Keratinocyte (primary cell): ENCODE results near the gene ERGIC1. TPM values are rescaled to one million over a fixed set of nuclear protein-coding genes. Genes with fewer than 3 reads are reported as not detected.

Experiments used
- DNase-seq: peaks from one replicate; pipeline ENCODE4 v3.0.0-alpha.2; 2011; ENCODE audit warnings: low read depth, missing footprints, low spot score
- FAIRE-seq: peaks from 2 replicates; lab custom pipeline; 2011; peaks lifted over from hg19 to GRCh38; lab: Jason Lieb, UNC
- H2AFZ ChIP-seq: 2 replicates; pipeline ENCODE4 v1.6.0; 2012; ENCODE audit warnings: low read length, control low read depth, inconsistent platforms; ENCODE audit not compliant: control insufficient read depth
- H3K27ac ChIP-seq: 2 replicates; pipeline ENCODE4 v1.5.1; 2011; ENCODE audit warnings: low read length; ENCODE audit not compliant: control insufficient read depth, insufficient read depth
- H3K27me3 ChIP-seq: 3 replicates; pipeline ENCODE4 v1.6.0; 2011; ENCODE audit warnings: low read length; ENCODE audit not compliant: control insufficient read depth, insufficient read depth; ENCODE audit errors: extremely low read depth
- H3K36me3 ChIP-seq, 2 experiments: 2 replicates in 1 of 2; 3 replicates in 1 of 2; pipeline ENCODE4 v1.5.1; 2011; ENCODE audit warnings: low read length in 2 of 2, mild to moderate bottlenecking in 1 of 2; ENCODE audit not compliant: control insufficient read depth in 2 of 2, insufficient read depth in 2 of 2; ENCODE audit errors: extremely low read depth in 1 of 2
- H3K4me1 ChIP-seq: 3 replicates; pipeline ENCODE4 v1.5.1; 2011; ENCODE audit warnings: low read length; ENCODE audit not compliant: control insufficient read depth, insufficient read depth; ENCODE audit errors: extremely low read depth
- H3K4me2 ChIP-seq: 3 replicates; pipeline ENCODE4 v1.6.0; 2011; ENCODE audit warnings: low read depth, low read length; ENCODE audit not compliant: control insufficient read depth, insufficient read depth; ENCODE audit errors: extremely low read depth
- H3K4me3 ChIP-seq, 3 experiments: fragments of 200-600 bp in 1 of 3; sonication (generic) in 1 of 3; 2 replicates in 2 of 3; 3 replicates in 1 of 3; pipeline ENCODE4 v1.5.1; 2011 to 2016; ENCODE audit warnings: low read length in 3 of 3, mild to moderate bottlenecking in 3 of 3, control low read depth in 2 of 3, inconsistent platforms in 1 of 3, low read depth in 1 of 3, mixed read lengths in 1 of 3, mixed run types in 1 of 3, moderate library complexity in 1 of 3; ENCODE audit not compliant: control insufficient read depth in 2 of 3, insufficient read depth in 2 of 3; ENCODE audit errors: extremely low read depth in 1 of 3
- H3K79me2 ChIP-seq: 2 replicates; pipeline ENCODE4 v1.6.0; 2012; ENCODE audit warnings: low read length; ENCODE audit not compliant: control insufficient read depth, insufficient read depth
- H3K9ac ChIP-seq: 3 replicates; pipeline ENCODE4 v1.6.0; 2011; ENCODE audit warnings: low read length; ENCODE audit not compliant: control insufficient read depth, insufficient read depth; ENCODE audit errors: extremely low read depth
- H3K9me1 ChIP-seq: 3 replicates; pipeline ENCODE4 v1.6.0; 2011; ENCODE audit warnings: low read length; ENCODE audit not compliant: control insufficient read depth, insufficient read depth; ENCODE audit errors: extremely low read depth
- H3K9me3 ChIP-seq: 2 replicates; pipeline ENCODE4 v1.5.1; 2012; ENCODE audit warnings: low read depth, low read length; ENCODE audit not compliant: control insufficient read depth
- H4K20me1 ChIP-seq: 3 replicates; pipeline ENCODE4 v1.6.0; 2011; ENCODE audit warnings: low read length; ENCODE audit not compliant: control insufficient read depth, insufficient read depth; ENCODE audit errors: extremely low read depth
- EZH2 ChIP-seq: IDR thresholded peaks from one replicate; pipeline ENCODE4 v1.6.1; 2012; ENCODE audit warnings: inconsistent platforms, mild to moderate bottlenecking, low read length, moderate library complexity
- dilution Hi-C: fragments of 300-500 bp; cut with MboI; formaldehyde crosslinking; loops from one replicate; pipeline ENCODE4 v1.7.0; 2020; ENCODE audit warnings: low sequenced_read_pairs; ENCODE audit not compliant: extremely low pct_ligation_motif_present
- polyA plus RNA-seq, 5 experiments: library from polyadenylated mRNA; depleted of rRNA in 3 of 5; stranded (reverse) in 3 of 5; stranded (forward) in 1 of 5; unstranded in 1 of 5; fragments of >200 nt; gene quantifications; 1 replicate in 1 of 5; 2 replicates in 3 of 5; 3 replicates in 1 of 5; pipeline versions ENCODE4 v1.2.1 to v1.2.3, GENCODE V29; 2011 to 2012; ENCODE audit warnings: missing spikeins in 2 of 5, low read depth in 1 of 5, low replicate concordance in 1 of 5
- TF ChIP-seq, protein P1 (sequence below), 3 experiments: IDR thresholded peaks in 1 of 3; conservative IDR thresholded peaks in 1 of 3; optimal IDR thresholded peaks in 1 of 3; 2 replicates in 2 of 3; 3 replicates in 1 of 3; pipeline versions ENCODE3 to v1.5.1; 2011; ENCODE audit warnings: low read length in 3 of 3, mild to moderate bottlenecking in 3 of 3, moderate library complexity in 2 of 3, control low read depth in 1 of 3, inconsistent platforms in 1 of 3; ENCODE audit not compliant: insufficient read depth in 2 of 3; ENCODE audit errors: extremely low read depth in 1 of 3

Gene ERGIC1
- polyA plus RNA-seq, 1 donor (not counting 4 experiments of a cell fraction or from before 2014, with no cell fraction given), result 93.4 TPM

DNA sequence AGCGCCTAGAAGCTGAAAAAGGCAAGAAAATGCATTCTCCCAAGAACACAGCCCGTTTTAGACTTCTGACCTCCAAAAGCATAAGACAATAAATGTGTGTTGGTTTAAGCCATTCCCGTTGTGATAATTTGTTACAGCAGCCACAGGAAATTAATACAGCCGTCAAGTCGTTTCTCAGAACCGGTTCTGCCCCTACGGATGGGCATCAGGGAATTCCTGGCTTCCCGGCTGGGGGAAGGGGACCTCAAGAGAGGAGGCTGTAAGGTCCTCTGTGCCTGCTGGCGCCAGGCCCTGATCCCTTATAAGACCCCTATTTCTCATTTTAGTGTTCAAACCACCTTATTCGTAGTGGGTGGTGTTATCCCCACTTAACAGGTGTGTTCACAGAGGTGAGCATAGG is 74.6 kb downstream of the ERGIC1 start:
- TF ChIP-seq, protein P1, sequence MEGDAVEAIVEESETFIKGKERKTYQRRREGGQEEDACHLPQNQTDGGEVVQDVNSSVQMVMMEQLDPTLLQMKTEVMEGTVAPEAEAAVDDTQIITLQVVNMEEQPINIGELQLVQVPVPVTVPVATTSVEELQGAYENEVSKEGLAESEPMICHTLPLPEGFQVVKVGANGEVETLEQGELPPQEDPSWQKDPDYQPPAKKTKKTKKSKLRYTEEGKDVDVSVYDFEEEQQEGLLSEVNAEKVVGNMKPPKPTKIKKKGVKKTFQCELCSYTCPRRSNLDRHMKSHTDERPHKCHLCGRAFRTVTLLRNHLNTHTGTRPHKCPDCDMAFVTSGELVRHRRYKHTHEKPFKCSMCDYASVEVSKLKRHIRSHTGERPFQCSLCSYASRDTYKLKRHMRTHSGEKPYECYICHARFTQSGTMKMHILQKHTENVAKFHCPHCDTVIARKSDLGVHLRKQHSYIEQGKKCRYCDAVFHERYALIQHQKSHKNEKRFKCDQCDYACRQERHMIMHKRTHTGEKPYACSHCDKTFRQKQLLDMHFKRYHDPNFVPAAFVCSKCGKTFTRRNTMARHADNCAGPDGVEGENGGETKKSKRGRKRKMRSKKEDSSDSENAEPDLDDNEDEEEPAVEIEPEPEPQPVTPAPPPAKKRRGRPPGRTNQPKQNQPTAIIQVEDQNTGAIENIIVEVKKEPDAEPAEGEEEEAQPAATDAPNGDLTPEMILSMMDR (optimal IDR thresholded peaks at IDR 0.05 in 1 of 3, IDR thresholded peaks at IDR 0.05 in 1 of 3, conservative IDR thresholded peaks at IDR 0.05 in 1 of 3; ENCODE audit: extremely low read depth in 1 of 3, insufficient read depth in 2 of 3, low read length in 3 of 3), result no peak
- no peak for TF ChIP-seq EZH2
- Histone ChIP-seq H3K27me3 (no peaks in the 10 kb centered on the region), H3K27ac (no peak overlapping the region), H3K9ac (no peak overlapping the region), H3K36me3 (peaks cover 5 to 14% of the 10 kb centered on the region in 2 experiments), H3K4me1 (peaks cover 24% of the 10 kb centered on the region), H3K4me3 (no peak overlapping the region), H3K4me2 (no peak overlapping the region), H3K9me3 (no peaks in the 10 kb centered on the region), H3K79me2 (no peaks in the 10 kb centered on the region), H3K9me1 (no peaks in the 10 kb centered on the region), H2AFZ (no peak overlapping the region), H4K20me1 (no peaks in the 10 kb centered on the region)
- no peak for FAIRE-seq
- dilution Hi-C loops, result no loop called here
- DNase-seq, result no peak

DNA sequence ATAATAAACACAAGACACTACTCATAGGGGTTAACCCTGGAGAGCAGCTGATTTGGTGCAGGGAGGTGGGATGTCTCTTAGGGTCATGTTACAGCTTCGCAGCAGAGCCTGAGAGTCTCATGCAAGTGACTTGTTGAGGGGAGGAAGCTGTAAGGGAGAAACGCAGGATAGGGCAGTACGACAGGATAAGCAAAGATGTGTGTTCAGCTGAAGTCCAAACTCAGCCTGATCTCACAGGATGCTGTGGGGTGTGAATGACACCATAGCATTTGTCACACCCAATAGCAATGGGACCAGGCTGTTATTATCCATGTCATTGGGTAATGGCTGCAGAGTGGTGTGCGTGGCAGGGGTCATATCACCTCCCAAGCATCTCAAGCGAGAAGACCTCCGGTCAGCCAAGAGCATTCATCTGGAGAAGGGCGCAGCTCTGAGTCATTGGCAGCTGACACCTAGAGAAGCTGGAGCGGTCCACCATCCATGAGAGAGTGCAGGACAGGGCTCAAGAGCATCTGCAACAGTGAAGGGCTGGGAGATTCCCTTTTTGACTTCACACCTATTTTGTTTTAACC is 76.0 kb downstream of the ERGIC1 start:
- Histone ChIP-seq H4K20me1 (no peaks in the 10 kb centered on the region), H3K9me1 (no peaks in the 10 kb centered on the region), H3K9ac (no peak overlapping the region), H2AFZ (no peak overlapping the region), H3K27ac (no peak overlapping the region), H3K79me2 (no peaks in the 10 kb centered on the region), H3K9me3 (no peaks in the 10 kb centered on the region), H3K4me1 (peaks cover 11% of the 10 kb centered on the region), H3K4me3 (no peak overlapping the region), H3K4me2 (no peak overlapping the region), H3K36me3 (peaks cover 12 to 20% of the 10 kb centered on the region in 2 experiments), H3K27me3 (no peaks in the 10 kb centered on the region)
- dilution Hi-C loops, result no loop called here
- FAIRE-seq, result no peak
- no peak for DNase-seq
- TF ChIP-seq, protein P1 (optimal IDR thresholded peaks at IDR 0.05 in 1 of 3, IDR thresholded peaks at IDR 0.05 in 1 of 3, conservative IDR thresholded peaks at IDR 0.05 in 1 of 3; ENCODE audit: extremely low read depth in 1 of 3, insufficient read depth in 2 of 3, low read length in 3 of 3), result no peak
- no peak for TF ChIP-seq EZH2
